Activated CD8-positive, alpha-beta memory T cell treated with anti-CD3 and anti-CD28 coated beads for 48 hours (primary cell): ENCODE data around the gene PDK2.

Experiments
- DNase-seq, 3 experiments: peaks; one replicate each; pipeline ENCODE4 v3.0.0-alpha.2; 2020; ENCODE audit warnings: low read depth in 2 of 3, low spot score in 2 of 3

The PDK2 gene

DNA sequence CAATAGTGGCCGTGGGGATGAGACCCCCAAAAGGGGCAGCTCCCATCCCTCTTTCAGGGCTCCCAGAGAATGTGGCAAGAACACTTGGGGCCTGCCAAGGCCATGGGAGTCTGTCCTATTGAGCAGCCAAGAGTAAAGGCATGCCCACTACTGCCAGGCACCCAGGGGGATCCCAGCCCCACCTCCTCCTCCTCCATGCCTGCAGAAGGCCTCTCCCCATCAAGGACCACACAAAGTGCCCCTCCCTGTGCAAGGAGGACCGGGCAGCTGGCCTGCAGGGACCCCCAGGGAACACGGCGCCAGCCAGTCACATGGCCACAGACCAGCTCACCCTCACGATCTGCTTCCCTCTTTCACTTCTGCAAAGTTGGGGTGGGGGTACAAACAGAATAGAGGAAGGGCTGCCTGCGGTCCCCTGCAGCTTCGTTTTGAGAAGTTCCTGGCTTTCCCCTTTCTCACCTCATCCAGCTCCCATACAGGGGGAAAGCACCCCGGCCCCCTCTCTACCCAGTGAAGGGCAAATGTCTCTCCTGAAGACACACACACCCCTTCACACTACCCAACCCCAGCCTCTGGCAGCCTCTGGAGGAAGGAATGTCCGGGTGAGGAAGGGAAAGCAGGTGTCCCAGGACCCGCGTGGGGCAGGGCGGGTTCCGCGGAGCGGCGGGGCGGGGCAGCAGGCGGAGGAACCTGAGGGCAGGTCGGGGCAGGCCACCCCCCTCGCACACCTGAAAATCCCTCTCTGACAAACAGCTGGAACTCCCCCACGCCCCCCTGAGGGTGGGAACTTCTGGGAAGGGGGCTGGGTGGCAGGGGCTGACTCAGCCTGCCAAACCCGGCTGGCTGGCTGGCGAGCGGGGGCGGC, 53.3 kb downstream of the PDK2 start:
- DNase-seq: peak in 1 of 3 experiments; percentile 56

GRCh38 chr17:50149091-50149416, 53.9 kb downstream of the PDK2 start:
- no peak for DNase-seq

DNA sequence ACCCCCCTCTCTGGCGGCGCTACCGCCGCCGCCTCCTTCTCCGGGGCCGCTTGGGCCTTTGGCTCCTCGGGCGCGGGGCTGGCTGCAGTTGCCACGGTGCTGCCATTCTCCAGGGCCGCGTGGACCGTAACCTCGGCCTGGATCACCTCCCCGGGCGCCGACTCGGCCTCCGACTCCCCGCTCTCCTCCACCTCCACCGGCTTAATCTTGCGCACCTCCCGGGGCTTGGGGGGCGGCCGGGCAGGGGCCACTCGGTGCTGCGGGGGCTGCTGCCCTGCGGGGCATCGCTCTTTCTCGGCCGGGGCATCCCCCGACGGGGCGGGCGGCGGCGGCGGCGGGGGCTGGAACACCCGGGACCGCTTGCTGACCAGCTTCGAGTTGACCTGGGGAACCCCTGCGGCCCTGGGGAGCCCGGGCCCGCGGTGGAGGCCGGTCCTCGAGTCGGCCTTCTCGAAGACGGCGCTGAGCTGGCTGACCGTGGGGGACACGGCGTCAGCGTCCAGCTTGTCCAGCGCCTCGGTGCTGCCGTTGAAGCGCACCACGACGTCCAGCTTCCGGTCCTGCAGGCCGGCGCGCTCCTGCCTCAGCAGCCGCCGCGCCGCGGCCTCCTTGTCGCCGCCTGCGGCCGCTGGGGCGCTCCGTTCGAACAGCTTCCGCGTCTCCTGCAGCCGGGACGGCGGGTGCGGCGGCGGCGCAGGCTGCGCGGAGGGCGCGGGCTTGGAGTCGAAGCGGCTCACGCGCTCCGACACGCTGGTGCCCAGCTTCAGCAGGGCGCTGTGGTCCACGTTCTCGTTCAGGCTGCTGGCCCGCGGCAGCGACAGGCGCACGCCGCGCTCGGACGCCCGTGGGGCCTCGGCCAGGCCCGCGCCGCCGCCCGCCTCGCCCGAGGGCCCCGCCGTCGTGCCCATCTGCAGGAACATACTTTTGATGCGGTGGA, 54.5 kb downstream of the PDK2 start:
- no peak for DNase-seq

DNA sequence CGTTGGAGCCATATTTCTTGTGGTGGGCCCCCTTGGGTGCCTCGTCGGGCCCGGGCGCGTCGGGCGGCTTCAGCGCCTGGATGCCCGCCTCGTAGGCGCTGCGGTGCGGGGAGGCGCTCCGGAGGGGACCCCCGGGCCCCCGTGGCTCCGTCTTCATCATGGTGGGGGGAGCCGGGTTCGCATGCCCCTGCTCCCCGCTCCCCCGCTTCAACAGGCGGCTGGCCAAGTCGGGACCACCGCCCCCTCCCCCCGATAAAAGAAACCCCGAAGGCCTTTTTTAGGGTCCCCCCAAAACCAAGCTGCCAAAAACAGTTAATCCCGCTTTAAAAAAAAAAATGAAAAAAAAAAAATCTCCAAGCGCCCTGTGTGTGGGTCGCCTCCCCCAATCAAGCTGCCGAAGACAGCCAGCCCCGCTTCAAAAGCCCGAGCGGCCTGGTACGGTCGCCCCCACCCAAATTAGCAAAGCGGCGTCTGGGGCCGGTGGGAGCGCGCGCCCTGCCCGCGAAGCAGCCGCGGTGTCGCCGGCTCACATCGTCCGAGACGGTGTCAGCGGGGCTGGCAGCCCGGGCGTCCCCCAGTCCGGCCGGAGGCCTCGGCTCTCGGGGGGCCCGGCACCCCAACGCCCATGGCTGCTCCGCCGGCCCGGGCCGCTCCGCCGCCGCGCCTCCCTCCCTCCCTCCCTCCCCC, 55.3 kb downstream of the PDK2 start, which contains the start of gene PPP1R9B:
Gene PPP1R9B, minus strand, starts transcription at position 324 of the 687 bp plus-strand sequence. Its CDS starts 164 bp downstream, at position 160.
- no peak for DNase-seq

- peak; percentile 68 to 78 (median 75) for DNase-seq
Measured at GRCh38 chr17:50151041-50151936, 56.1 kb downstream of the PDK2 start.

- no peak for DNase-seq
Measured at GRCh38 chr17:50151937-50152547, 56.9 kb downstream of the PDK2 start.

DNA sequence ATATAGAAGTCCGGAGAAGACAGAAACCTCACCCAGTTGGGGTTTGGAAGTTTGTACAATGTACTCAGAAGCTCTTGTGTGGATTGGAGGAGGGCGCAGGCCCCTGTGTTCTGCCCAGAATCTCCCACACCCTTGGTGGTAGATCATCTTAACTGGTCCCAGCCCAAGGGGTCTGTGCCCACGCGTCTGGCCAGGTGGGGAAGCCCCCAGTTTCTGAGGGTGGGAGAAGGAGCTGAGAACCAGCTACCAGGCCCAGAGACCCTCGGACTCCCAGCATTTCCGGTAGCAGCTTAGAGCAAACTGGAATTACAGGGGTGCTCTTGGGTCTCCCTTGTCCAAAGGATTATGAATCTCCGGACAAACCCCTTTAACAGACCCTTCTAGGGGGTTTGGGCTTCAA, 57.6 kb downstream of the PDK2 start:
- no peak for DNase-seq

DNA sequence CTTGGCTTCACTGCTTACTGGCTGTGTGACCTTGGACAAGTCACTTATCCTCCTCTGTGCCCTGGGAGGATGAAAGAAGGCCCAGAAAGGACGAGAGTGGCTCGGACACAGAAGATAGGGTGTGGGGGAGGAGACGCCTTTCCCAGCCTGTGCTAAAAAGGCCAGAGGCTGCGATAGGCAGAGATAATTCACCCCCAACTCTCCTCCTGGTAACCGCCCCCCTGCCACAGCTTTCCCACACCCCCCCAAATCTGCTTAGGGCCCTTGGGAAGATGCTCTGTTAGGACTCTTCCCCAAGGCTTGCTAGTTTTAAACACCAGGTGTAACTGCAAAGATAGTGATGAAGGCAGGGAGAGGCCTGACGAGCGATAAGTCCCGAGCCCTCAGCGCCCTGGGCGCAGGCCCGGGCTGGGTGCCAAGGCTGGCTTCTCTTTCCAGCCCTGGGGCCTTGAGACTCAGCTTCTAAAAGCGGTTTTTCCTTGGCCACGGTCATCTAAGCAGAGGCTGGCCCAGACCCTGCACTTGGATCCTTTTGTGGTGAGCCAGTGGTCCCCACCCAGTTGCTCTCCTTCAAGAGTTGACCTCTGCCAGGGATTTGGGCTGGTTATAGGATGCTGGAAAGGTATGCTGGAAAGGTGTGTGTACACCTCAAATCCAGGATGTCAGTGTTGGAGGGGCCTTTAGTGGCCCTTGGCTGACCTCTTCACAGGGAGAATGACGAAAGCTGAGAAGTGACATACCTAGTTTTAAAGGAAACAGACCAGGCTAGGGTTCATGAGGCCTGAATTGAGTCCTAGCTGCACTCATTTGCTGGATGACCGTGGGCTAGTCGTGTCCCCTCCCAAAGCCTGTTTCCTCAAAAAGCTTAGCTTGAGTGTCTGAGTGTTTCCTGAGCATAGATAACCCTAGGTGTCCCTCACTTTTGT, 58.8 kb downstream of the PDK2 start:
- no peak for DNase-seq

DNA sequence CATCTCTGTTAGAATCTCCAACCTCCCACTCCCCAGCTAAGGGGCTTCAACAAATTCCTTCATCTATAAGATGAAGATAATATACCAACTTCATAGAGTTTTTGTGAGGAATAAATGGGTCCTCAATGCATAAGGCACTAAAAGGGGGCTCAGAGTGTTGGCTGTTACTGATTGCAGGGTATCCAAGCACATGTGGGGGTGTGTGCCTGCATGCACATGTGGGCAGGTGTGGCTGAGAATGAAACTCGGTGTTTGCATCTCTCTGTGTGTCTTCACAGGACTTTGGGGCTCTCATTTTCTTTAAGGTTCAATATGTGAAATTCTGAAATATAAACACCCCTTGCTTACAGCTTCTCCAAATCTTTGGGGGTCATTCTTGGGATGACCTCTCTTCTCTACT, 59.5 kb downstream of the PDK2 start:
- DNase-seq: no peak

DNA sequence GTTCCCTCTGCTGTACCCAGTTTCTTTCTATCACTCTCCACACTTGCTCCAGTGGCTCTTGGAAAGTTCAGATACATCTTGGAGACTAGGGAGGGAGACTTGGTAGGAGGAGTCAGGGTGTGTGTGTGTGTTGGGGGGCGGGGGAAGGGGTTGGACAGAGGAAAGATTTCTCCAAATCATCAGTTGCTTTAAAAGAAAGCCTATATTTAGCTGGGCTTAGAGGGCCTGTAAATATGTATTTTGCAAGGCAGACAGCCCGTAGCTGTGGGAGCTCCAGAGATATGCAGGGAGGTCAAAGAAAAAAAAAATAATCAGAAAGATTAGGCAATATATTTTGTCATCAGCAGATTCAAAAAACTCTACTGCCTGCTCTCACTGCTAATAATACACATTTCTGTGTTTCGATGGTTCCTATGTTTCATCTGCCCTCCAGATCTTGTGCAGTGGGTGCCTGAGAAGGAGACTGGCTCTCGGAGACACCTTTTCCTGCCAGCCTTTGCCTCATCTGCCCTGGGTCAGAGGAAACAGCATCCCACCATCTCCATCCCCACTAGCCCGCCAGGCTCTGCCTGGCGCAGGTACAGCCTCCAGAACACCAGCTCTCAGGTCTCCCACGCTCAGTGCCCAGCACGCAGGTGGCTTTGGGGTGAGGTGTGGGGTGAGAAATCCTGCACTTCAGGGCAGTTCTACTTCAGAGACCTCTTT, 60.1 kb downstream of the PDK2 start:
- DNase-seq: no peak

GRCh38 chr17:50157891-50158290, 62.7 kb downstream of the PDK2 start:
- no peak for DNase-seq

GRCh38 chr17:50161023-50161910, 66.1 kb downstream of the PDK2 start:
- peak; percentile 94 to 97 (median 95) for DNase-seq
